Measurements from ENCODE around the gene ITPKA. TPM values are rescaled to one million over a fixed set of nuclear protein-coding genes. Genes with fewer than 3 reads are reported as not detected.
A peak's percentile ranks its signal among the peaks of the same experiment; 100 is the strongest.

The ITPKA gene
- total and polyA plus RNA-seq, 7 experiments from 2014 or later: 0.20 to 0.97 (median 0.22) TPM; not detected in 4

DNA sequence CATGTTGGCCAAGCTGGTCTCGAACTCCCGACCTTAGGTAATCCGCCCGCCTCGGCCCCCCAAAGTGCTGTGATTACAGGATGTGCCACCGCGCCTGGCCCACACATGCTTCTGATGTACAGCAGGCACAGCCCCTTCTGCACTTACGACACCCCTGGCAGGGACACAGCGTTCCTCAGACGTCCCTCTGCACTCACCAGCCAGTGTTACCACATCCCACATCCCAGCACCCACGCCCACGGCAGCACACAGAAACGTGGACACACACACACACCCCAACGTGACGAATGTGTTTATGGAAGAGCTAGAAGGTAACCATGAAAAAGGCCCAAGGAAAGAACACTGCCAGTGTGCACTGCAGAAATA, 51.0 kb downstream of the ITPKA start:
- Mint-ChIP-seq H3K36me3 (no peaks in the 10 kb centered on the region), H3K27me3 (peaks cover 0 to 4% (median 0%) of the 10 kb centered on the region in 5 donors), H3K4me3 (peak overlapping the region; percentile 92 to 96 (median 94)), H3K27ac (peak overlapping the region in 8 of 9 donors; percentile 62 to 95 (median 92)), H3K9me3 (no peaks in the 10 kb centered on the region), H3K4me1 (peaks cover 0 to 31% (median 19%) of the 10 kb centered on the region in 7 donors)
- ATAC-seq (no peak), DNase-seq (peak in 1 of 9 donors; percentile 1)
- POLR2A ChIA-PET: interaction anchor here (0.7 to 2.8 kb wide), 8 partner anchors 13 to 821 kb away, joined by 3 to 10 read pairs (median 4); partner anchors contain the start of genes EHD4, MGA and VPS18
- Histone ChIP-seq H3K9me3 (ENCODE audit: control insufficient read depth in 2 of 3, low read length in 3 of 3) (no peaks in the 10 kb centered on the region), H3K4me3 (ENCODE audit: low read length) (peak overlapping the region; percentile 96), H3K36me3 (ENCODE audit: control insufficient read depth in 2 of 3, insufficient read depth in 3 of 3, low read length in 3 of 3) (no peaks in the 10 kb centered on the region), H3K27me3 (ENCODE audit: control insufficient read depth in 2 of 2, insufficient read depth in 2 of 2, low read length in 2 of 2) (no peaks in the 10 kb centered on the region), H3K4me1 (ENCODE audit: control insufficient read depth in 2 of 2, insufficient read depth in 2 of 2, low read length in 2 of 2) (peaks cover 0 to 6% of the 10 kb centered on the region in 2 donors), H3K27ac (ENCODE audit: low read depth, low read length) (peak overlapping the region; percentile 94)
- CTCF ChIA-PET: no interaction called here
- intact Hi-C loops (cut with micrococcal nuclease): loop anchor here (1.0 to 5.0 kb wide), 11 partner anchors 14 to 427 kb away; partner anchors contain the start of genes MAPKBP1 (in 2 of the 2), RTF1 (in 2 of the 2), INO80 (in 1 of the 2) and ITPKA (in 1 of the 2)

DNA sequence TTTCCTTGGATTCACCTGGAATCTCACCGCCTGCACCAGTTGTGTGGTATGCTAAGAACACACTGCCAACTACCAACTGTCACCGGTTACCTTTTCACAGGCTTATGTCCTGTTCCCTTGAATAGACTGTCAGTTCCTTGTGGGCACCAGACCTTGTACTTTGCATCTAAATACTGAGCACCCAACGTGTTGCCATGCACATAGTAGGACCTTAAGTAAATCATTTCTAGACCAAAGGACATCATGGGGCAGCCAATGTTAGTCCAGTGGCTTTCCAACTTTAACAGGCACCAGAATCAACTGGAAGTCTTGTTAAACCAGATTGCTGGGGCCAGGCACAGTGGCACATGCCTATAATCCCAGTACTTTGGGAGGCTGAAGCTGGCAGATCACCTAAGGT, 51.5 kb downstream of the ITPKA start:
- ATAC-seq (no peak), DNase-seq (no peak)
- CTCF ChIA-PET: no interaction called here
- H3K36me3 ChIP-seq (ENCODE audit: control insufficient read depth in 2 of 3, insufficient read depth in 3 of 3, low read length in 3 of 3): no peaks in the 10 kb centered on the region
- H3K4me3 ChIP-seq (ENCODE audit: low read length): no peak overlapping the region
- Mint-ChIP-seq H3K9me3 (no peaks in the 10 kb centered on the region), H3K4me3 (peak overlapping the region; percentile 92 to 96 (median 94)), H3K27me3 (peaks cover 0 to 4% (median 0%) of the 10 kb centered on the region in 5 donors), H3K36me3 (no peaks in the 10 kb centered on the region), H3K27ac (peak overlapping the region in 7 of 9 donors; percentile 63 to 95 (median 75)), H3K4me1 (peaks cover 0 to 31% (median 19%) of the 10 kb centered on the region in 7 donors)
- no peaks in the 10 kb centered on the region for H3K27me3 ChIP-seq (ENCODE audit: control insufficient read depth in 2 of 2, insufficient read depth in 2 of 2, low read length in 2 of 2)
- peaks cover 0 to 6% of the 10 kb centered on the region in 2 donors for H3K4me1 ChIP-seq (ENCODE audit: control insufficient read depth in 2 of 2, insufficient read depth in 2 of 2, low read length in 2 of 2)
- intact Hi-C loops (cut with micrococcal nuclease): loop anchor here (2.0 kb wide), 4 partner anchors 14 to 128 kb away; partner anchors contain the start of genes MGA (in 1 of the 2), RTF1 (in 1 of the 2) and TYRO3 (in 1 of the 2)
- POLR2A ChIA-PET: interaction anchor here (2.8 kb wide), 1 partner anchor 13 kb away, joined by 10 read pairs; no protein-coding TSS in a partner anchor
- H3K27ac ChIP-seq (ENCODE audit: low read depth, low read length): no peak overlapping the region
- no peaks in the 10 kb centered on the region for H3K9me3 ChIP-seq (ENCODE audit: control insufficient read depth in 2 of 3, low read length in 3 of 3)

DNA sequence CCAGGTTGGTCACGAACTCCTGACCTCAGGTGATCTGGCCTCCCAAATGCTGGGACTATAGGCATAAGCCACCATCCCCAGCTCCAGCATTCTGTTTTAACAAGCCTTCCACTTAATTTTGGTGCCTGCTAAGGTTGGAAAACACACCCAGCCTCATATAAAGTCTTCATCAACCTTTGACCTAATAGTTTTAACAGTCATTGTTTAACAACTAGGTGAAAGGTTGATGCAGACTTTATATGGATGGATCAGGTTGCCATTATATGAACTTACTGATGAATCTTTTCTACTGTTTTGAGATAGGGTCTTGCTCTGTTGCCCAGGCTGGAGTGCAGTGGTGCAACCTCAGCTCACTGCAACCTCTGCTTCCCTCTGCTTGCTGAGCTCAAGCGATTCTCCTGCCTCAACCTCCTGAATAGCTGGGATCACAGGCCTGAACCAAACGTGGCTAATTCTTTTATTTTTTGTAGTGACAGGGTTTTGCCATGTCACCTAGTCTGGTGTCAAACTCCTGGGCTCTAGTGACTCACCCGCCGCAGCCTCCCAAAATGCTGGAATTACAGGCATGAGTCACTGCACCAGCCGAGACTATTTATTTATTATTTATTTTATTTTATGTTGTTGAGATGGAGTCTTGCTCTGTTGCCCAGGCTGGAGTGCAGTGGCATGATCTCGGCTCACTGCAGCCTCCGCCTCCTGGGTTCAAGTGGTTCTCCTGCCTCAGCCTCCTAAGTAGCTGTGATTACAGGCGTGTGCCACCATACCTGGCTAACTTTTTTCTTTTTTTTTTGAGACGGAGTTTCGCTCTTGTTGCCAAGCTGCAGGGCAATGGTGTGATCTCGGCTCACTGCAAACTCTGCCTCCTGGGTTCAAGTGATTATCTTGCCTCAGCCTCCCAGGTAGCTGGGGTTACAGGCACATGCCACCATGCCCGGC, 53.4 kb downstream of the ITPKA start:
- CTCF ChIA-PET: no interaction called here
- ATAC-seq (no peak), DNase-seq (no peak)
- H3K4me3 Mint-ChIP-seq: no peak overlapping the region
- peaks cover 0 to 24% (median 19%) of the 10 kb centered on the region in 7 donors for H3K4me1 Mint-ChIP-seq
- H3K36me3 Mint-ChIP-seq: no peaks in the 10 kb centered on the region
- Histone ChIP-seq H3K4me1 (ENCODE audit: control insufficient read depth in 2 of 2, insufficient read depth in 2 of 2, low read length in 2 of 2) (peaks cover 0 to 6% of the 10 kb centered on the region in 2 donors), H3K27ac (ENCODE audit: low read depth, low read length) (no peak overlapping the region), H3K36me3 (ENCODE audit: control insufficient read depth in 2 of 3, insufficient read depth in 3 of 3, low read length in 3 of 3) (no peaks in the 10 kb centered on the region), H3K9me3 (ENCODE audit: control insufficient read depth in 2 of 3, low read length in 3 of 3) (no peaks in the 10 kb centered on the region), H3K27me3 (ENCODE audit: control insufficient read depth in 2 of 2, insufficient read depth in 2 of 2, low read length in 2 of 2) (no peaks in the 10 kb centered on the region), H3K4me3 (ENCODE audit: low read length) (no peak overlapping the region)
- POLR2A ChIA-PET: no interaction called here
- peaks cover 0 to 6% (median 0%) of the 10 kb centered on the region in 5 donors for H3K27me3 Mint-ChIP-seq
- H3K27ac Mint-ChIP-seq: no peak overlapping the region
- no peaks in the 10 kb centered on the region for H3K9me3 Mint-ChIP-seq
- intact Hi-C loops (cut with micrococcal nuclease): no loop called here

DNA sequence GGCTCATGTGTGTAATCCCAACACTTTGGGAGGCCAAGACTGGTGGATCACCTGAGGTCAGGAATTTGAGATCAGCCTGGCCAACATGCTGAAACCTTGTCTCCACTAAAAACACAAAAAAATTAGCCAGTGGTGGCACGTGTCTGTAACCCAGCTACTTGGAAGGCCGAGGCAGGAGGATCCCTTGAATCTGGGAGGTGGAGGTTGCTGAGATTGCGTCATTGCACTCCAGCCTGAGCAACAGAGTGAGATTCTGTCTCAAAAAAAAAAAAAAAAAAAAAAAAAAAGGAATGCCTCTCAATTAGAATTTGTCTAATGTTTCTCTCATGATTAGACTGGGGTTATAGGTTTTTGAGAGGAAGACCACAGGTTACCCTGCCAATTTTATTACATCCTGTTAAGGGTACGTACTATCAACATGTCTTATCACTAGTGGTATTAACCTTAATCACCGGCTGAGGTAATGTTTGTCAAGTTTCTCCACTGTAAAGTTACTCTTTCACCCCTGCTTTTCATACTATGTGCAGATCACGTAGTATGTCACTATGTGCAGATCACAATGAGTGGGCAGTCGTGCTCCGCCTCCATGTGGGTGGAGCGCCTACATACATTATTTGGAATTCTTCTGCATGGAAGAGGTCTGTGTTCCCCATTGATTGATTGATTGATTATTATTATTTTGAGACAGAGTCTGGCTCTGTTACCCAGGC, 56.5 kb downstream of the ITPKA start:
- no peak for DNase-seq
- intact Hi-C loops (cut with micrococcal nuclease): loop anchor here in 1 of 2 donors (10.0 kb wide), 1 partner anchor 55 kb away; the partner anchor contains the start of gene ITPKA
- no peak overlapping the region for H3K27ac ChIP-seq (ENCODE audit: low read depth, low read length)
- Mint-ChIP-seq H3K9me3 (no peaks in the 10 kb centered on the region), H3K4me1 (peaks cover 0 to 7% (median 5%) of the 10 kb centered on the region in 7 donors), H3K4me3 (no peak overlapping the region), H3K36me3 (no peaks in the 10 kb centered on the region), H3K27ac (no peak overlapping the region), H3K27me3 (peaks cover 0 to 9% (median 5%) of the 10 kb centered on the region in 5 donors)
- no peaks in the 10 kb centered on the region for H3K4me1 ChIP-seq (ENCODE audit: control insufficient read depth in 2 of 2, insufficient read depth in 2 of 2, low read length in 2 of 2)
- H3K4me3 ChIP-seq (ENCODE audit: low read length): no peak overlapping the region
- H3K27me3 ChIP-seq (ENCODE audit: control insufficient read depth in 2 of 2, insufficient read depth in 2 of 2, low read length in 2 of 2): no peaks in the 10 kb centered on the region
- H3K9me3 ChIP-seq (ENCODE audit: control insufficient read depth in 2 of 3, low read length in 3 of 3): no peaks in the 10 kb centered on the region
- POLR2A ChIA-PET: no interaction called here
- CTCF ChIA-PET: no interaction called here
- ATAC-seq: no peak
- no peaks in the 10 kb centered on the region for H3K36me3 ChIP-seq (ENCODE audit: control insufficient read depth in 2 of 3, insufficient read depth in 3 of 3, low read length in 3 of 3)

Other genes with a start within 250 kb of the ITPKA start
- 10 to 100 TPM in 1 of 5 experiments, under 1 TPM in 3, not detected in 1; 0.32 to 15.2 (median 0.54) TPM for gene OIP5, start 161.3 kb upstream of the ITPKA start, total RNA-seq
- gene OIP5, start 161.3 kb upstream of the ITPKA start, polyA plus RNA-seq: under 1 TPM in 1 of 2 donors, not detected in 1; 0.83 TPM
- 100 to 1,000 TPM in 1 of 5 experiments, 1 to 10 TPM in 4; 1.3 to 167 (median 3.0) TPM for gene NUSAP1, start 161.0 kb upstream of the ITPKA start, total RNA-seq
- 1 to 10 TPM in 1 of 2 donors, under 1 TPM in 1; 0.86 to 1.1 TPM for gene NUSAP1, start 161.0 kb upstream of the ITPKA start, polyA plus RNA-seq
- 10 to 100 TPM in 3 of 5 experiments, 1 to 10 TPM in 2; 3.6 to 19.5 (median 12.2) TPM for gene NDUFAF1, start 91.4 kb upstream of the ITPKA start, total RNA-seq
- gene NDUFAF1, start 91.4 kb upstream of the ITPKA start, polyA plus RNA-seq: 10 to 100 TPM; 21.6 to 23.8 TPM
- 10 to 100 TPM; 34.0 to 41.3 (median 37.2) TPM for gene RTF1, start 76.8 kb upstream of the ITPKA start, total RNA-seq
- gene RTF1, start 76.8 kb upstream of the ITPKA start, polyA plus RNA-seq: 10 to 100 TPM; 11.7 to 22.5 TPM
- gene LTK, start 20.0 kb downstream of the ITPKA start, total RNA-seq: 1 to 10 TPM in 2 of 5 experiments, under 1 TPM in 2, not detected in 1; 0.41 to 6.5 (median 1.4) TPM
- gene LTK, start 20.0 kb downstream of the ITPKA start, polyA plus RNA-seq: not detected
- 10 to 100 TPM; 32.7 to 60.4 (median 43.8) TPM for gene RPAP1, start 50.4 kb downstream of the ITPKA start, total RNA-seq
- gene RPAP1, start 50.4 kb downstream of the ITPKA start, polyA plus RNA-seq: 10 to 100 TPM in 1 of 2 donors, 1 to 10 TPM in 1; 8.8 to 23.9 TPM
- gene TYRO3, start 65.3 kb downstream of the ITPKA start, total RNA-seq: 1 to 10 TPM in 1 of 5 experiments, under 1 TPM in 3, not detected in 1; 0.24 to 1.4 (median 0.33) TPM
- not detected for gene TYRO3, start 65.3 kb downstream of the ITPKA start, polyA plus RNA-seq
- 10 to 100 TPM; 35.8 to 73.8 (median 47.3) TPM for gene MGA, start 166.5 kb downstream of the ITPKA start, total RNA-seq
- gene MGA, start 166.5 kb downstream of the ITPKA start, polyA plus RNA-seq: 10 to 100 TPM; 12.7 to 25.1 TPM